Heart right ventricle (tissue), 16 donors: ENCODE measurements around the gene VN1R5. TPM values are rescaled to one million over a fixed set of nuclear protein-coding genes. Genes with fewer than 3 reads are reported as not detected.
"Not testable (repeated sequence)": the region's sequence is repeated elsewhere in the genome, so short reads cannot be mapped to it uniquely, and the experiment has no call there.

ENCODE experiments used
- ATAC-seq, 8 donors: fragments of 200-7000 bp; cut with Tn5 transposase; one replicate each; pipeline ENCODE4 v1.9.1; 2020; ENCODE audit warnings: mild to moderate bottlenecking in 8 of 8, moderate library complexity in 8 of 8, moderate number of reproducible peaks in 1 of 8
- DNase-seq, 2 donors: peaks; one replicate each; pipeline ENCODE4 v3.0.0-alpha.2; 2020
- H3K27ac ChIP-seq, 10 donors: fragments of 200-600 bp; sonication (generic) in 2 of 10; one replicate each; pipeline versions ENCODE4 v1.5.0 to v1.8.0; 2020 to 2022; ENCODE audit warnings: mild to moderate bottlenecking in 3 of 10
- H3K27me3 ChIP-seq, 7 donors: fragments of 200-600 bp; one replicate each; pipeline ENCODE4 v1.8.0; 2021 to 2022; ENCODE audit warnings: mild to moderate bottlenecking in 2 of 7
- H3K36me3 ChIP-seq, 9 donors: fragments of 200-600 bp; sonication (generic) in 1 of 9; one replicate each; pipeline versions ENCODE4 v1.5.0 to v1.8.0; 2020 to 2022; ENCODE audit warnings: mild to moderate bottlenecking in 2 of 9
- H3K4me1 ChIP-seq, 9 donors: fragments of 200-600 bp; sonication (generic) in 1 of 9; one replicate each; pipeline versions ENCODE4 v1.5.0 to v1.8.0; 2020 to 2022; ENCODE audit warnings: mild to moderate bottlenecking in 4 of 9
- H3K4me3 ChIP-seq, 10 donors: fragments of 200-600 bp; sonication (generic) in 2 of 10; one replicate each; pipeline versions ENCODE4 v1.5.0 to v1.8.0; 2020 to 2022; ENCODE audit warnings: mild to moderate bottlenecking in 7 of 10, moderate library complexity in 2 of 10
- H3K9me3 ChIP-seq, 11 donors: fragments of 200-600 bp in 10 of 11; sonication (generic) in 2 of 11; one replicate each; pipeline versions ENCODE4 v1.5.0 to v1.8.0; 2013 to 2022; ENCODE audit warnings: mild to moderate bottlenecking in 2 of 11, control low read depth in 1 of 11, moderate library complexity in 1 of 11
- CTCF ChIP-seq, 9 donors: fragments of 200-600 bp; sonication (generic) in 2 of 9; IDR thresholded peaks; one replicate each; pipeline versions ENCODE4 v1.5.0 to v1.8.0; 2021 to 2022; ENCODE audit warnings: antibody characterized with exemption in 9 of 9, mild to moderate bottlenecking in 5 of 9, moderate library complexity in 1 of 9
- WGBS, 2 donors: extraction: QIAGEN DNeasy Blood & Tissue Kit; methylation state at CpG; one replicate each; pipeline ENCODE4 v1.1.7; 2013; ENCODE audit warnings: inconsistent platforms in 1 of 2; 5-methylcytosine and 5-hydroxymethylcytosine counted together
- intact Hi-C, 10 donors: fragments of 100-400 bp; cut with DNase I; formaldehyde crosslinking; loops; one replicate each; pipeline versions ENCODE4 v1.11.1 to v1.14.2; 2022
- polyA plus RNA-seq, 2 donors: library from polyadenylated mRNA; stranded (reverse); fragments of 200-250 nt; gene quantifications; one replicate each; pipeline ENCODE4 v1.2.3, GENCODE V29; 2013
- total RNA-seq, 10 donors: library from RNA; stranded (reverse); fragmentation: NEBNext Ultra II Directional in 3 of 10; extraction: Animal tissue kit (Norgen Biotek cat#: 25700) in 3 of 10; gene quantifications; one replicate each; pipeline versions ENCODE4 v1.2.1 to v1.2.4, GENCODE V29; 2021 to 2023
- donor health status: Arrhythmogenic right ventricular cardiomyopathy.
- donor health status: ischemic (EF 13 %, LVEDD 7.1; RV severe dilation, severe dysfunction).
- donor health status: healthy with polysubstance abuse.
- donor health status: DM: no; HTN: yes; CAD: no.
- donor health status: DM: no; HTN: no; CAD: no.
- donor health status: ischemic (EF 25% LVEDD 6.9; RV normal size, moderate dysfunction).
- donor health status: ischemic (EF 25% LVEDD 5.7; RV mildly dilated, moderate dysfunction).
- donor health status: healthy.
- donor health status: DM: yes; HTN: yes; CAD: no.
- donor health status: Ischemic cardiomyopathy.
- donor health status: ischemic (EF 35%, LVEDD 5.7; RV mildly dilated, moderate dysfunction).
- donor health status: nonischemic (EF 11% LVEDD 7.7; RV severe dilation, severe dysfunction).
- donor health status: DM: yes; HTN: yes; CAD: no.
- donor health status: PGD.
- donor health status: ischemic (EF 29% LVEDD 5.4; RV normal size, mild dysfunction).
- donor health status: nonischemic (EF 23%, LVEDD 6.1; RV moderate dilation, normal function).

VN1R5 gene
- total and polyA plus RNA-seq, 12 donors: not detected

- peaks cover 0 to 15% (median 0%) of the 10 kb centered on the region in 11 donors for H3K9me3 ChIP-seq
- intact Hi-C loops: no loop called here
- H3K36me3 ChIP-seq: no peaks in the 10 kb centered on the region
- H3K27me3 ChIP-seq: peaks cover 0 to 5% (median 0%) of the 10 kb centered on the region in 7 donors
- no peak for TF ChIP-seq CTCF (IDR thresholded peaks at IDR 0.05)
- H3K4me1 ChIP-seq: no peaks in the 10 kb centered on the region
- H3K27ac ChIP-seq: no peak overlapping the region
- H3K4me3 ChIP-seq: no peak overlapping the region
- DNase-seq (no peak), ATAC-seq (no peak)
- 94 to 97% methylated on average over 23 of the region's 23 CpGs for WGBS, 2 donors
Observed at GRCh38 chr1:247286134-247286670, 30.3 kb downstream of the VN1R5 start.

GRCh38 chr1:247287460-247287859 lies 31.6 kb downstream of the VN1R5 start:
- WGBS, 2 donors: 92 to 93% methylated on average over 14 of the region's 14 CpGs

GRCh38 chr1:247288341-247288740 lies 32.5 kb downstream of the VN1R5 start:
- H3K4me1 ChIP-seq: no peaks in the 10 kb centered on the region
- H3K9me3 ChIP-seq: peaks cover 0 to 15% (median 0%) of the 10 kb centered on the region in 11 donors
- H3K27ac ChIP-seq: no peak overlapping the region
- no peak for ATAC-seq
- H3K27me3 ChIP-seq: peaks cover 0 to 20% (median 0%) of the 10 kb centered on the region in 7 donors
- 95 to 96% methylated on average over 6 of the region's 6 CpGs for WGBS, 2 donors
- no peak overlapping the region for H3K4me3 ChIP-seq
- no peak for TF ChIP-seq CTCF (IDR thresholded peaks at IDR 0.05)
- no peaks in the 10 kb centered on the region for H3K36me3 ChIP-seq
- intact Hi-C loops: no loop called here
- no peak for DNase-seq

More at GRCh38 chr1:247287460-247287859, 31.6 kb downstream of the VN1R5 start:
- Histone ChIP-seq H3K27me3 (peaks cover 0 to 18% (median 0%) of the 10 kb centered on the region in 7 donors), H3K4me1 (no peaks in the 10 kb centered on the region), H3K9me3 (peaks cover 0 to 15% (median 0%) of the 10 kb centered on the region in 11 donors), H3K36me3 (no peaks in the 10 kb centered on the region), H3K27ac (no peak overlapping the region), H3K4me3 (no peak overlapping the region)
- TF ChIP-seq CTCF (IDR thresholded peaks at IDR 0.05): no peak
- ATAC-seq (no peak), DNase-seq (no peak)
- intact Hi-C loops: no loop called here

- H3K4me3 ChIP-seq, H3K36me3 ChIP-seq, H3K27ac ChIP-seq, ATAC-seq, DNase-seq, H3K4me1 ChIP-seq, intact Hi-C loops: not testable (repeated sequence)
- Histone ChIP-seq H3K9me3 (peaks cover 0 to 15% (median 0%) of the 10 kb centered on the region in 11 donors), H3K27me3 (peaks cover 0 to 25% (median 0%) of the 10 kb centered on the region in 7 donors)
- WGBS, 2 donors: 91 to 92% methylated on average over 19 of the region's 19 CpGs
Observed at GRCh38 chr1:247289274-247289892, 33.5 kb downstream of the VN1R5 start.

GRCh38 chr1:247290576-247290975 lies 34.7 kb downstream of the VN1R5 start:
- DNase-seq: no peak
- Histone ChIP-seq H3K27me3 (peaks cover 0 to 25% (median 0%) of the 10 kb centered on the region in 7 donors), H3K36me3 (no peaks in the 10 kb centered on the region), H3K4me1 (peaks cover 0 to 3% (median 0%) of the 10 kb centered on the region in 9 donors), H3K27ac (no peak overlapping the region), H3K4me3 (no peak overlapping the region), H3K9me3 (peaks cover 0 to 15% (median 0%) of the 10 kb centered on the region in 11 donors)
- no peak for TF ChIP-seq CTCF (IDR thresholded peaks at IDR 0.05)
- intact Hi-C loops: no loop called here
- WGBS, 2 donors: 90 to 97% methylated on average over 20 of the region's 20 CpGs
- ATAC-seq: no peak
